K562 (cell line): ENCODE measurements around the gene MPZL1. TPM values are rescaled to one million over a fixed set of nuclear protein-coding genes. Genes with fewer than 3 reads are reported as not detected.

Experiments used
- BRD9 ChIP-seq: fragments of 450-650 bp; IDR thresholded peaks from 2 replicates; pipeline ENCODE4 v1.6.1; 2018; ENCODE audit warnings: low read depth; ENCODE audit not compliant: partially characterized antibody
- DACH1 ChIP-seq: fragments of 450-650 bp; IDR thresholded peaks from 2 replicates; pipeline ENCODE4 v1.6.1; 2018; ENCODE audit not compliant: partially characterized antibody
- NFE2 ChIP-seq: IDR thresholded peaks from 2 replicates; pipeline ENCODE4 v1.6.1; 2014; ENCODE audit warnings: antibody characterized with exemption, low read depth
- POLR2A ChIP-seq: fragments of 450-650 bp; conservative IDR thresholded peaks from 2 replicates; pipeline ENCODE4 v1.6.1; 2016
- TAF1 ChIP-seq: IDR thresholded peaks from 2 replicates; pipeline ENCODE4 v1.6.1; 2011; ENCODE audit warnings: mild to moderate bottlenecking, low read length, moderate library complexity; ENCODE audit not compliant: insufficient read depth, control insufficient read depth, severe bottlenecking; ENCODE audit errors: extremely low read depth
- polyA plus RNA-seq, 8 experiments: library from polyadenylated mRNA; depleted of rRNA in 4 of 8; stranded (reverse) in 5 of 8; unstranded in 3 of 8; fragments of >200 nt; fragmentation: Nextera tagmentation in 2 of 8; fragmentation: Illumina TruSeq in 1 of 8; extraction: Ambion mirVana in 2 of 8; extraction: Trizol in 1 of 8; gene quantifications; 2 replicates each; pipeline versions ENCODE4 v1.2.1 to v1.2.3, GENCODE V29; 2011 to 2014; ENCODE audit warnings: inconsistent platforms in 1 of 8, missing spikeins in 1 of 8
- total RNA-seq, 7 experiments: library from RNA; depleted of rRNA in 6 of 7; stranded (reverse); fragments of >200 nt in 6 of 7; fragmentation: Illumina TruSeq in 2 of 7; extraction: Trizol in 2 of 7; gene quantifications; 2 replicates each; pipeline versions ENCODE4 v1.2.1 to v1.2.3, GENCODE V29; 2011 to 2021; ENCODE audit warnings: low replicate concordance in 1 of 7
- TF ChIP-seq, protein P1 (sequence below): fragments of 450-650 bp; IDR thresholded peaks from 2 replicates; pipeline ENCODE4 v1.7.1; 2018; ENCODE audit warnings: mild to moderate bottlenecking, low read depth; ENCODE audit not compliant: partially characterized antibody
- TF ChIP-seq, protein P2 (sequence below), 2 experiments: fragments of 450-650 bp in 1 of 2; sonication (generic) in 1 of 2; formaldehyde crosslinking in 1 of 2; IDR thresholded peaks; 2 replicates each; pipeline versions ENCODE4 v1.7.1 to v1.9.0; 2016 to 2022; ENCODE audit warnings: inconsistent platforms in 1 of 2, mild to moderate bottlenecking in 1 of 2, missing genetic modification reagents in 1 of 2
- TF ChIP-seq, protein P3 (sequence below), 3 experiments: fragments of 200-800 bp in 1 of 3; fragments of 250-450 bp in 1 of 3; fragments of 450-650 bp in 1 of 3; sonication (Bioruptor Pico) in 1 of 3; sonication (Bioruptor generic) in 1 of 3; formaldehyde crosslinking in 1 of 3; IDR thresholded peaks; 2 replicates each; pipeline versions ENCODE4 v1.6.1 to v1.8.0; 2016 to 2022; ENCODE audit warnings: mild to moderate bottlenecking in 2 of 3, missing genetic modification characterization in 2 of 3, missing compliant biosample characterization in 1 of 3, moderate library complexity in 1 of 3

Gene MPZL1
- total and polyA plus RNA-seq, 9 of the 15 experiments (the other 6 are each of a cell fraction or from before 2014, with no cell fraction given) = 14.5 to 153 (median 66.5) TPM

DNA sequence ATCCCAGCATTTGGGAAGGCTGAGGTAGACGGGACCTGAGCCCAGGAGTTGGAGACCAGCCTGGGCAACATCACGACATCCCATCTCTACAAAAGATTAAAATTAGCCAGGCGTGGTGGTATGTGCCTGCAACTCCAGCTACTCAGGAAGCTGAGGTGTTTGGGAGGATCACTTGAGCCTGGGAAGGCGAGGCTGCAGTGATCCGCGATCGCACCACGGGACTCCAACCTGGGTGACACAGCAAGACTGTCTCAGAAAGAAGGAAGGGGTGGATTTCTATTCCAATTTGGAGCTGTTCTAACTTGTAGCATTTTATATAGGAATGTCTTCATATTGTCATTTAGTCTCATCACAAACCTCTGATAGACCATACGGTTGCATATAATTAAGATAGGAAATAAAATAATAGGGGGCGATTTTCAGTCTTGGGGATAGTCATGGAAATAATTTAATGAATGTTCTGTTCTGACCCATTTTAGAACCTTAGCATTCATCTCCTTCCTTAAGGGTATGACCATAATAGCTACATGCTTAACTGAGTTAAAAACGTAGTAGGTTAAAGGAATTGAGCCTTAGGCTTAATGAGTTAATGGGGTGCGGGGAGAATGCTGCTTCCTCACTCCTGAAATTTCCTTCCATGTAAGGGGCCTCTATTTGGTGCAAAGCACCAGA is 99.0 kb downstream of the MPZL1 start (continued):
- TF ChIP-seq, protein P1, sequence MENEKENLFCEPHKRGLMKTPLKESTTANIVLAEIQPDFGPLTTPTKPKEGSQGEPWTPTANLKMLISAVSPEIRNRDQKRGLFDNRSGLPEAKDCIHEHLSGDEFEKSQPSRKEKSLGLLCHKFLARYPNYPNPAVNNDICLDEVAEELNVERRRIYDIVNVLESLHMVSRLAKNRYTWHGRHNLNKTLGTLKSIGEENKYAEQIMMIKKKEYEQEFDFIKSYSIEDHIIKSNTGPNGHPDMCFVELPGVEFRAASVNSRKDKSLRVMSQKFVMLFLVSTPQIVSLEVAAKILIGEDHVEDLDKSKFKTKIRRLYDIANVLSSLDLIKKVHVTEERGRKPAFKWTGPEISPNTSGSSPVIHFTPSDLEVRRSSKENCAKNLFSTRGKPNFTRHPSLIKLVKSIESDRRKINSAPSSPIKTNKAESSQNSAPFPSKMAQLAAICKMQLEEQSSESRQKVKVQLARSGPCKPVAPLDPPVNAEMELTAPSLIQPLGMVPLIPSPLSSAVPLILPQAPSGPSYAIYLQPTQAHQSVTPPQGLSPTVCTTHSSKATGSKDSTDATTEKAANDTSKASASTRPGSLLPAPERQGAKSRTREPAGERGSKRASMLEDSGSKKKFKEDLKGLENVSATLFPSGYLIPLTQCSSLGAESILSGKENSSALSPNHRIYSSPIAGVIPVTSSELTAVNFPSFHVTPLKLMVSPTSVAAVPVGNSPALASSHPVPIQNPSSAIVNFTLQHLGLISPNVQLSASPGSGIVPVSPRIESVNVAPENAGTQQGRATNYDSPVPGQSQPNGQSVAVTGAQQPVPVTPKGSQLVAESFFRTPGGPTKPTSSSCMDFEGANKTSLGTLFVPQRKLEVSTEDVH = peak; percentile 17
- TF ChIP-seq, protein P2, sequence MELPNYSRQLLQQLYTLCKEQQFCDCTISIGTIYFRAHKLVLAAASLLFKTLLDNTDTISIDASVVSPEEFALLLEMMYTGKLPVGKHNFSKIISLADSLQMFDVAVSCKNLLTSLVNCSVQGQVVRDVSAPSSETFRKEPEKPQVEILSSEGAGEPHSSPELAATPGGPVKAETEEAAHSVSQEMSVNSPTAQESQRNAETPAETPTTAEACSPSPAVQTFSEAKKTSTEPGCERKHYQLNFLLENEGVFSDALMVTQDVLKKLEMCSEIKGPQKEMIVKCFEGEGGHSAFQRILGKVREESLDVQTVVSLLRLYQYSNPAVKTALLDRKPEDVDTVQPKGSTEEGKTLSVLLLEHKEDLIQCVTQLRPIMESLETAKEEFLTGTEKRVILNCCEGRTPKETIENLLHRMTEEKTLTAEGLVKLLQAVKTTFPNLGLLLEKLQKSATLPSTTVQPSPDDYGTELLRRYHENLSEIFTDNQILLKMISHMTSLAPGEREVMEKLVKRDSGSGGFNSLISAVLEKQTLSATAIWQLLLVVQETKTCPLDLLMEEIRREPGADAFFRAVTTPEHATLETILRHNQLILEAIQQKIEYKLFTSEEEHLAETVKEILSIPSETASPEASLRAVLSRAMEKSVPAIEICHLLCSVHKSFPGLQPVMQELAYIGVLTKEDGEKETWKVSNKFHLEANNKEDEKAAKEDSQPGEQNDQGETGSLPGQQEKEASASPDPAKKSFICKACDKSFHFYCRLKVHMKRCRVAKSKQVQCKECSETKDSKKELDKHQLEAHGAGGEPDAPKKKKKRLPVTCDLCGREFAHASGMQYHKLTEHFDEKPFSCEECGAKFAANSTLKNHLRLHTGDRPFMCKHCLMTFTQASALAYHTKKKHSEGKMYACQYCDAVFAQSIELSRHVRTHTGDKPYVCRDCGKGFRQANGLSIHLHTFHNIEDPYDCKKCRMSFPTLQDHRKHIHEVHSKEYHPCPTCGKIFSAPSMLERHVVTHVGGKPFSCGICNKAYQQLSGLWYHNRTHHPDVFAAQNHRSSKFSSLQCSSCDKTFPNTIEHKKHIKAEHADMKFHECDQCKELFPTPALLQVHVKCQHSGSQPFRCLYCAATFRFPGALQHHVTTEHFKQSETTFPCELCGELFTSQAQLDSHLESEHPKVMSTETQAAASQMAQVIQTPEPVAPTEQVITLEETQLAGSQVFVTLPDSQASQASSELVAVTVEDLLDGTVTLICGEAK (IDR thresholded peaks at IDR 0.05) = 0 out of 2 replicates have a peak, but pooled peaks have one; percentile 48
- TF ChIP-seq, protein P2 (CRISPR knock-in tag; IDR thresholded peaks at IDR 0.05) = no peak
- no peak for TF ChIP-seq POLR2A
- peak; percentile 69 for TF ChIP-seq BRD9
- TF ChIP-seq NFE2 = peak; percentile 94
- TF ChIP-seq, protein P3, sequence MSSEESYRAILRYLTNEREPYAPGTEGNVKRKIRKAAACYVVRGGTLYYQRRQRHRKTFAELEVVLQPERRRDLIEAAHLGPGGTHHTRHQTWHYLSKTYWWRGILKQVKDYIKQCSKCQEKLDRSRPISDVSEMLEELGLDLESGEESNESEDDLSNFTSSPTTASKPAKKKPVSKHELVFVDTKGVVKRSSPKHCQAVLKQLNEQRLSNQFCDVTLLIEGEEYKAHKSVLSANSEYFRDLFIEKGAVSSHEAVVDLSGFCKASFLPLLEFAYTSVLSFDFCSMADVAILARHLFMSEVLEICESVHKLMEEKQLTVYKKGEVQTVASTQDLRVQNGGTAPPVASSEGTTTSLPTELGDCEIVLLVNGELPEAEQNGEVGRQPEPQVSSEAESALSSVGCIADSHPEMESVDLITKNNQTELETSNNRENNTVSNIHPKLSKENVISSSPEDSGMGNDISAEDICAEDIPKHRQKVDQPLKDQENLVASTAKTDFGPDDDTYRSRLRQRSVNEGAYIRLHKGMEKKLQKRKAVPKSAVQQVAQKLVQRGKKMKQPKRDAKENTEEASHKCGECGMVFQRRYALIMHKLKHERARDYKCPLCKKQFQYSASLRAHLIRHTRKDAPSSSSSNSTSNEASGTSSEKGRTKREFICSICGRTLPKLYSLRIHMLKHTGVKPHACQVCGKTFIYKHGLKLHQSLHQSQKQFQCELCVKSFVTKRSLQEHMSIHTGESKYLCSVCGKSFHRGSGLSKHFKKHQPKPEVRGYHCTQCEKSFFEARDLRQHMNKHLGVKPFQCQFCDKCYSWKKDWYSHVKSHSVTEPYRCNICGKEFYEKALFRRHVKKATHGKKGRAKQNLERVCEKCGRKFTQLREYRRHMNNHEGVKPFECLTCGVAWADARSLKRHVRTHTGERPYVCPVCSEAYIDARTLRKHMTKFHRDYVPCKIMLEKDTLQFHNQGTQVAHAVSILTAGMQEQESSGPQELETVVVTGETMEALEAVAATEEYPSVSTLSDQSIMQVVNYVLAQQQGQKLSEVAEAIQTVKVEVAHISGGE (CRISPR knock-in tag; IDR thresholded peaks at IDR 0.05) = no peak
- TF ChIP-seq TAF1 = no peak
- TF ChIP-seq DACH1 = no peak
